ENCODE results near the gene ARHGAP15. TPM values are rescaled to one million over a fixed set of nuclear protein-coding genes. Genes with fewer than 3 reads are reported as not detected.

The ARHGAP15 gene
- total RNA-seq, 2 experiments from 2014 or later, result 72.1 to 98.4 TPM

DNA sequence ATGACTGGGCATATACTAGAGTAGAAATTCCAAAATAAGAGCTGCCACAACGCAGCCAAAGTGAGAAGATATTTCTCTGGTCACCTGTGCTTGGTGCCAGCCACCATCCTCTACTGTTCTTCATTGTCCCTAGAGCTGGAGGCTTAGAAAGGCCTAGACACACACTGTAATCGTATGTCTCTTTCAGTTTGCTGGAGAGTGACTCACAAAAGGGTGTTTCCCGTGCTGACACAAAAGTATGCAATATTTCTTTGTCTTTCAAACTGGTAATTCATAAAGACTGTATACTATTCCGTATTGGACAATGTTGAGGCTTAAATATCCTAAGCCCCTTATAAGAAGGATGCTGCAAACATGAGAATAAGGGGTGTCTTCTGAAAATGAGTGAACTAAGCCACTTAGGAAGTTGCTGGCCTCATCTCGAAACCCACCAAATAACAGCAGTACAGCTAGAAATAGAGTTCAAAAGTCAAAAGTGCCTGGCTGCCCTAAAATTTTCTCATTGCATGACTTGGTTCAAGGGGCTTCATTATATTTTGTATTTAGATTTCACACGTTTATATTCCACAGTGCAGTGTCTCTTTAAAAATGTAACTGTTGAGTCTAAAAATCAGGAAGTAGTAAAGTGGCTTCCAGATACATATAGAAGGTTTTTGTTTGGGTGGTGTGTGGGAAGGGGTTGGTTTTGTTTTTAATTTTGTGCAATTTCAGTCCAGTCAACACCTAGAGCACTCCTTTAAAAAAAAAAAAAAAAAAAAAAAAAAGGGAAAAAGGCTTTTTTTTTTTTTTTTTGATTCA is 601.1 kb downstream of the ARHGAP15 start:
- DNase-seq (ENCODE audit: low spot score), result no peak
- intact Hi-C loops (cut with micrococcal nuclease; ENCODE audit: unreplicated experiment), result no loop called here
- Histone ChIP-seq H3K4me2 (ENCODE audit: low read length) (no peak overlapping the region), H4K20me1 (ENCODE audit: insufficient read depth, low read length) (no peaks in the 10 kb centered on the region), H2AFZ (ENCODE audit: low read length) (no peak overlapping the region), H3K27ac (ENCODE audit: low read depth, low read length, poor library complexity, severe bottlenecking) (no peak overlapping the region), H3K4me1 (ENCODE audit: insufficient read depth, low read length, poor library complexity, severe bottlenecking) (no peaks in the 10 kb centered on the region), H3K9me2 (ENCODE audit: insufficient read depth, low read length) (no peaks in the 10 kb centered on the region), H3K9me3 (ENCODE audit: low read length) (no peaks in the 10 kb centered on the region), H3K4me3 (ENCODE audit: low read depth, low read length, poor library complexity, severe bottlenecking) (no peak overlapping the region), H3K79me2 (ENCODE audit: insufficient read depth, low read depth, low read length) (no peaks in the 10 kb centered on the region), H3K36me3 (ENCODE audit: insufficient read depth, low read length) (no peaks in the 10 kb centered on the region)
- BruUV-seq (replicated peaks), result no TSS peak
- POLR2A ChIA-PET, result interaction anchor here (0.7 to 0.9 kb wide), 2 partner anchors 14 to 586 kb away, joined by 3 read pairs; no protein-coding TSS in a partner anchor
- CTCF ChIA-PET (ENCODE audit: unreplicated experiment), result no interaction called here
- TF ChIP-seq, protein P1, sequence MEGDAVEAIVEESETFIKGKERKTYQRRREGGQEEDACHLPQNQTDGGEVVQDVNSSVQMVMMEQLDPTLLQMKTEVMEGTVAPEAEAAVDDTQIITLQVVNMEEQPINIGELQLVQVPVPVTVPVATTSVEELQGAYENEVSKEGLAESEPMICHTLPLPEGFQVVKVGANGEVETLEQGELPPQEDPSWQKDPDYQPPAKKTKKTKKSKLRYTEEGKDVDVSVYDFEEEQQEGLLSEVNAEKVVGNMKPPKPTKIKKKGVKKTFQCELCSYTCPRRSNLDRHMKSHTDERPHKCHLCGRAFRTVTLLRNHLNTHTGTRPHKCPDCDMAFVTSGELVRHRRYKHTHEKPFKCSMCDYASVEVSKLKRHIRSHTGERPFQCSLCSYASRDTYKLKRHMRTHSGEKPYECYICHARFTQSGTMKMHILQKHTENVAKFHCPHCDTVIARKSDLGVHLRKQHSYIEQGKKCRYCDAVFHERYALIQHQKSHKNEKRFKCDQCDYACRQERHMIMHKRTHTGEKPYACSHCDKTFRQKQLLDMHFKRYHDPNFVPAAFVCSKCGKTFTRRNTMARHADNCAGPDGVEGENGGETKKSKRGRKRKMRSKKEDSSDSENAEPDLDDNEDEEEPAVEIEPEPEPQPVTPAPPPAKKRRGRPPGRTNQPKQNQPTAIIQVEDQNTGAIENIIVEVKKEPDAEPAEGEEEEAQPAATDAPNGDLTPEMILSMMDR (conservative IDR thresholded peaks at IDR 0.05; ENCODE audit: low read length), result no peak
- TF ChIP-seq EZH2phosphoT487 (IDR thresholded peaks at IDR 0.05; ENCODE audit: borderline replicate concordance, low read depth, low read length), result no peak

DNA sequence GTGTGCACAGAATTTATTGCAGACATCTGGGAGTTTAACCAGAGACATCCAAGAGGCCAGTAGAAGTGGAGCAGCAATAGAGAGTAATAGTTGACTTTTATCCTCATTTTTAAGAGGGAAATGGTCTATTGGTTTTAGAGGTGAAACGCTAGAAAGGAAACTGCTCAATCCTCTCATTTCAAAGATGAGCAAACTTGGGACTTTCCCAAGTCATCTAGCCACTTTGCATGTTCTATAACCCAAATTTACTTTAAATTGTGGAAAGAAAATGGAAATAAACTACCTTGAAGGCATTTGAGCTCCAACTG is 601.7 kb downstream of the ARHGAP15 start:
- no peak overlapping the region for H3K27ac ChIP-seq (ENCODE audit: low read depth, low read length, poor library complexity, severe bottlenecking)
- DNase-seq (ENCODE audit: low spot score), result no peak
- TF ChIP-seq, protein P1 (conservative IDR thresholded peaks at IDR 0.05; ENCODE audit: low read length), result no peak
- no peak for TF ChIP-seq EZH2phosphoT487 (IDR thresholded peaks at IDR 0.05; ENCODE audit: borderline replicate concordance, low read depth, low read length)
- no TSS peak for BruUV-seq (replicated peaks)
- H3K4me3 ChIP-seq (ENCODE audit: low read depth, low read length, poor library complexity, severe bottlenecking), result no peak overlapping the region
- no peaks in the 10 kb centered on the region for H3K9me3 ChIP-seq (ENCODE audit: low read length)
- ChIA-PET CTCF (ENCODE audit: unreplicated experiment) (no interaction called here), POLR2A (interaction anchor here (0.7 kb wide), 1 partner anchor 585 kb away, joined by 3 read pairs; no protein-coding TSS in a partner anchor)
- H4K20me1 ChIP-seq (ENCODE audit: insufficient read depth, low read length), result no peaks in the 10 kb centered on the region
- no peaks in the 10 kb centered on the region for H3K79me2 ChIP-seq (ENCODE audit: insufficient read depth, low read depth, low read length)
- H3K9me2 ChIP-seq (ENCODE audit: insufficient read depth, low read length), result no peaks in the 10 kb centered on the region
- H3K4me1 ChIP-seq (ENCODE audit: insufficient read depth, low read length, poor library complexity, severe bottlenecking), result no peaks in the 10 kb centered on the region
- H3K36me3 ChIP-seq (ENCODE audit: insufficient read depth, low read length), result no peaks in the 10 kb centered on the region
- no peak overlapping the region for H3K4me2 ChIP-seq (ENCODE audit: low read length)
- intact Hi-C loops (cut with micrococcal nuclease; ENCODE audit: unreplicated experiment), result no loop called here
- no peak overlapping the region for H2AFZ ChIP-seq (ENCODE audit: low read length)

DNA sequence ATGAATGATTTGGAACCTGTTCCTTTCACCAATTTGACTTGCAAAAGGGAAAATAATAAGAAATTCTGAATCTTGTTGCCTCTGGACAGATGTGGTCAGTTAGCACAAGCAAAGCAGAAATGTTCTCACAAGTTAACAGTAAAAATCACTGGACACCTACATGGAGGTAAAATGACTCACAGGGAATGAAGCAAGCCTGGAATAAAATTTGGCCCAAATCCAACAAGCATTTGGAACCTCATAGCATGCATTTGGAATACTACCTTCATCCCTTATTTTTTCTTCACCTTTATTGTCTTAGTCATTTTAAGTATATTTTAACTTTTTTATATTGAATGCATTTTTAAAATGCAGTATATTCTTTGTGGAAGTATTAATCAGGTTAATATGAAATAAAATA is 602.9 kb downstream of the ARHGAP15 start:
- intact Hi-C loops (cut with micrococcal nuclease; ENCODE audit: unreplicated experiment), result no loop called here
- H3K4me2 ChIP-seq (ENCODE audit: low read length), result no peak overlapping the region
- no peaks in the 10 kb centered on the region for H3K36me3 ChIP-seq (ENCODE audit: insufficient read depth, low read length)
- H3K4me3 ChIP-seq (ENCODE audit: low read depth, low read length, poor library complexity, severe bottlenecking), result no peak overlapping the region
- no peaks in the 10 kb centered on the region for H3K4me1 ChIP-seq (ENCODE audit: insufficient read depth, low read length, poor library complexity, severe bottlenecking)
- CTCF ChIA-PET (ENCODE audit: unreplicated experiment), result no interaction called here
- TF ChIP-seq, protein P1 (conservative IDR thresholded peaks at IDR 0.05; ENCODE audit: low read length), result no peak
- no peak for TF ChIP-seq EZH2phosphoT487 (IDR thresholded peaks at IDR 0.05; ENCODE audit: borderline replicate concordance, low read depth, low read length)
- no peak overlapping the region for H2AFZ ChIP-seq (ENCODE audit: low read length)
- BruUV-seq (replicated peaks), result no TSS peak
- no peaks in the 10 kb centered on the region for H3K79me2 ChIP-seq (ENCODE audit: insufficient read depth, low read depth, low read length)
- H4K20me1 ChIP-seq (ENCODE audit: insufficient read depth, low read length), result no peaks in the 10 kb centered on the region
- H3K9me3 ChIP-seq (ENCODE audit: low read length), result no peaks in the 10 kb centered on the region
- H3K27ac ChIP-seq (ENCODE audit: low read depth, low read length, poor library complexity, severe bottlenecking), result no peak overlapping the region
- DNase-seq (ENCODE audit: low spot score), result no peak
- no peaks in the 10 kb centered on the region for H3K9me2 ChIP-seq (ENCODE audit: insufficient read depth, low read length)
- POLR2A ChIA-PET, result interaction anchor here (0.7 kb wide), 3 partner anchors 30 to 1499 kb away, joined by 3 to 6 read pairs (median 3); no protein-coding TSS in a partner anchor

All from OCI-LY7 (cell line).